ENCODE results near the gene AKT1. TPM values are rescaled to one million over a fixed set of nuclear protein-coding genes. Genes with fewer than 3 reads are reported as not detected.

The AKT1 gene
- total RNA-seq, 1 donor from 2014 or later = 170 TPM

DNA sequence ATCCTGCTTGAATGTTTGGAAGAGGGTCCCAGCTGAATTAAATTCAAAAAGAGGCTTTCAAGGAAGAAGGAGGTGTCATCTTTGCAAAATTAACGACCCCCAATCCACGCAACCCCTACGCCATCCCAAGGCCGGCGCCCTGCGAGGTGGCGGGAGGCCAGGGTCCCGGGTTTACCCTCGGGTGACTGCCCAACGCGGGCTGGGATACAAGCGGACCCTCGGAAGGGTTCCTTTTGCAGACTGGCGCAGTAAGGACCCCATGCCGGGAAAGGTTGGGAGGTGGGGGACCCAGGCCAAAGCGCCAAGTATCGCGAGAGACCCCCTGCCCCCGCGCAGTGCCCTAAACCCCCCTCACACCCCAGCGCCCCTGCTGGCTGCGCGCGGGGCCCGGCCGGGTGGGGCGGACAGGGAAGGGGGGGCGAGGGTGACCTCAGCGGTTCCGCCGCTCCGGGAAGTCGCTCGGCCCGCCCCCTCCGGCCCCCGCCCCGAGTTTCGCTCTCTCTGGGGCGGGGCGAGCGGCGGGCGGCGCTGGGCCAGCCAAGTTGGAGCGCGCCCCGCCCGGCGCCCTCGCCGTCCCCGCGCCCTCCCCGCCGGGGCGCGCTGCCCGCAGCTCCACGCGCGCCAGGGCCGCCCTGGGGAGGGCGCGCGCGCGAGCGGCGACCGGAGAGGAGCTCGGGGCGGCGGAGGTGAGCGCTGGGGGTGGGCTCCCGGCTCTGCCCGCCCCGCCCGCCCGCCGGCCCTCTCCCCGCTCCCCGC is 4.6 kb upstream of the AKT1 start:
- DNase-seq (ENCODE audit: low spot score) = peak; percentile 95

GRCh38 chr14:104799244-104800014 is 3.9 kb upstream of the AKT1 start:
- no peak for DNase-seq (ENCODE audit: low spot score)

DNA sequence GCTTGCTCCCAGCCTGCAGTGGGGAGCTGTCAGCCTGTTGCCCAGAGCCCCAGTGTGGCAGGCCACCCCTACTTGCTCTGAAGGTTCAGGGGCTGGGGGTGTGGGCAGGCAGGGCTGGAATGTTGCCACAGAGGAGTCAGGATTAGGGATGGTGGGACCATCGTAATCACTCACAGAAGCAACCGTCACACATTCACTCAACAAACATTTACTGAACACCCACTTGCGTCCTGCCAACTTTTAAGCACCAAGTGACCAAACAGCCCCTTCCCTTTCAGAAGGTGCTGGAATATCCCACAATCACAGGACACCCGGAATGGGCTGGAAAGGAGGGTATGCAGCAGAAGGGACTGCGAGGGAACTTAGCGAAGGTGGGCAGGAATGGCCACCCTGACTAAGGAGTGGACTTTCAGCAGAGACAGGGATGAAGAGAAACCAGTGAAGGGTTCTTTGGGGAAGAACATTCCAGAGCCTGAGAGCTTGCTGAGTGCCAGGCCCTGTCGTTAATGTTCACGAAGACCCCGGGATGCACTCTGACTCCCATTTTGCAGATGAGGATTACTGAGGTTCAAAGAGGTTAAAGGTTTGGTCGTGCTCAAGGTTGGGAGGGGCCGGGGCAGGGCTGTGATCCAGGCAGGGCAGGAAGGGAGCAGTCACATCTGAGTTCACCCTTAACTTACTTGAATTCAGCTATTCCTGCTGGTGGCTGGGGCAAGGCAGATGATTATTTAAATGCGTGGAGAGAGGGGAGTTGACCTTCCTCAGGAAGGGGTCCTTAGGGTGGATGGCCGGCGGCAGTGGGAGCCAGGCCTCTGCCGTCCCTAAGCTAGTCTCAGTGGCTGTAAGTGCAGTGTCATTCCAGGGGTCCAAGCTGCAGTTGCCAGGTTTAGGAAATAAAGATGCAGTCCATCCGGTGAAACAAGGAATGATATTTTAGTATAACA is 3.0 kb upstream of the AKT1 start:
- no peak for DNase-seq (ENCODE audit: low spot score)

DNA sequence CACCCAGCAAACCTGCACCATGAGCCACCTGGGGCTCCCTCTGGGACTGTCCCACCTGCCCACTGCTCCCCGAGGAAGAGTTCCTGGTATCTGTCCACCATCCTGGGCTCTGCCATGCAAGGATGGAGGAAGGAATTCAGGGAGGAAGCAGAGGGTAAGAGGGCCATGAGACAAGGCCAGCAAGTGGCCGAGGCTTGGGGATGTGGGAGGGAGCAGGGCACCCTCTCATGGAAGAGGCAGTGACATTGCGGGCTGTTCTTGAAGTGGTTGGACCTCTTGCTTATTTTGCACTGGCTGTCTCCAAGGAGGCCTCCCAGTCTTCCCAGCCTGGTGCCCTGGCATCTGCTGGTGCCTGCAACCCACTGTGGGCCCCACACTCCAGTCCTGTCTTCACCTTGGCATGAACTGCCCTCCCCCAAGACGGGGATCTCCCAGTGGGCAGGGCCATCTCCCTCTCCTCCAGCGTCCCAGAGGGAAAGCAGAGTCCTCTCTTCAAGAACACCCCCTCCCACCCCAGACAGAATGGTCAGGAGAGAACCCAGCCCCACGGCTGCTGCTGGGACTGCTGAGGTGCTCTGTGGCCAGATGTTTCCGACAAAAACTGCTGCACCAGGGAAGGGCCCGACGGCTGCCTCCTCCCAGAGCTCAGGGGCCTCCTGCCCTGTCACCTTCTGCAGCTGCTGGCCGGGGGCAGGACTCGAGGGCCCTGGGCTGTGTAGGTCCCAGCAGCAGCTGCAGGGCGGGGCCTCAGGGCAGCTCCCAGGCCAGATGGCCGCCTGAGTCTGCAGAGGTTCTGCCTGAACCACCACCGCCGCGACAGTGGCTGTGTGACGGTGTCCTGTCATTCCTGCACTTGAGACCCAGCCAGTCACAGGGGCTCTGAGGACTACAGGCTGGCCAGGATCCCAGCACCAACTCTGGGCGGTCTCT is 1.8 kb upstream of the AKT1 start:
- DNase-seq (ENCODE audit: low spot score) = no peak

DNA sequence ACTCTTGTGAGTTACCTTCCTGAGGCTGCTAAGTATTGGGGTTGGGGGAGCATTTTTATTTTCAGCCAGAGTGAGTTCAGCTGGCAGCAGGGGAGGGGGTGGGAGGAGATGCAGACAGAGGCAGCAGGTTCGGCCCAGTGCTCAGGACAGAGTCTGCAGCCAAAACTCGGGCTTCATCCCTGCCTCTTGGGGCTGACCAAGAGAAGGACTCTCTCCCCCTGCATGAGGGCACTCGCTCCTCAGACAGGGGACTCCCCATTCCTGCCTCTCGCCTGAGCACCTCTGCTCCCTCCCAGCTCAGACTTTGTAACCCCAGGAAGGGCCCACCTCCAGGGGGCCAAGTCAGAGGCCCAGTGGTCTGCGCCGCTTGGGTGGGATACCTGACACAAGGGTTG is 1.1 kb upstream of the AKT1 start:
- no peak for DNase-seq (ENCODE audit: low spot score)

DNA sequence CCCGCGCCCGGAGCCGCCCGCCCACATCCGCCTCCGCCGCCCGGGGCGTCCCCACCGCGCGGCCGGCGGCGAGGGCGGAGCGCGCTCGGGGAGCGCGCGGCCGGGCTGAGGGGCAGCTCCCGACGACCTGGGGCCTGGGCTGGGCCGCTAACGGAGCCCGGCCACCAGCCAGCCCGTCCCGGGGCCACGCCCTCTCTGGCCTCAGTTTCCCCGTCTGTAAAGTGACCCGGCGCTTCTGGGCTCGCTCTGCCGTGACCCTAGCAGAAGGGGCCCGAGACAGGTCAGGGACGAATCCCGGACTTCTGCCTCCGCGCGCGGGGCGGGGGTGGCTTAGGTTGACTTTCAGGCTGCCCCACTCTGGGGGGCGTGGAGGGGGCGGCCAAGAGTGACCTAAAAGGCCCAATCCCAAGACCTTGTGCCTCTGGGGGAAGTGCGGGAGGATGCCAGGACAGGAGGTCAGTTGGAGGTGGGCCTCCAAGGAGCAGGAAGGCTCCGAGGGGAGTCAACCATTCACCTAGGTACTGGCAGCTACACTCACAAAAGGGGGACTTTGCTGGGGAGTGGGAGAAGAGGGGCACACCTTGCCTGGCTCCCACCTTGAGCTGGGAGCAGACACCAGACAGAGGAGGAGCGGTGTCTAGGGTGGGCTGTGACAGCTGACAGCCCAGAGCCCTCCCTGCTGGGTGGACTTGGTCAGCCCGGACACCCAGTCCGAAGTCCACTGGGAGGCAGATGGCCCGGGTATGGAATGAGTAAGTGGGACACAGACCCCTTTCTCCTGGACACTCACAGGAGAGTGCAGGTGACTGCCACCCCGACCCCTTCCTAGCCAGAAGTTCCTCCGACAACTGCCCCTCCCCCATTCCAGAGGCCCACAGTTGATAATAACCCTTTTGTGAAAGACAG is 486 bp upstream of the AKT1 start:
- DNase-seq (ENCODE audit: low spot score) = no peak

GRCh38 chr14:104794631-104794992 is 936 bp downstream of the AKT1 start:
- no peak for DNase-seq (ENCODE audit: low spot score)

GRCh38 chr14:104794099-104794498 is 1.4 kb downstream of the AKT1 start:
- DNase-seq (ENCODE audit: low spot score) = no peak

DNA sequence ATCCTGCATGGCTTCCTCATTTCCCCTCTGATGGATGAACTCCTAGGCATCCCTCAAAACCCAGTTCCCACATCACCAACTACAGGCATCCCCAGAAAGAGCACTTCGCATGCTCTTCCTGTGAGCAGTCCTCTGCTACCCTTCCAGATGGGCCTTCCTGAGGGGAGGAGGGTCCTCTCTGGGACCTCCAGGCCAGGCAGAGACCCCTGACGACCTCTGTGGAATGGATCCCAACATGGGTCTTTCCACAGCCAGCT is 1.9 kb downstream of the AKT1 start:
- DNase-seq (ENCODE audit: low spot score) = no peak

- DNase-seq (ENCODE audit: low spot score) = no peak
Measured at GRCh38 chr14:104792945-104793702, 2.4 kb downstream of the AKT1 start.

DNA sequence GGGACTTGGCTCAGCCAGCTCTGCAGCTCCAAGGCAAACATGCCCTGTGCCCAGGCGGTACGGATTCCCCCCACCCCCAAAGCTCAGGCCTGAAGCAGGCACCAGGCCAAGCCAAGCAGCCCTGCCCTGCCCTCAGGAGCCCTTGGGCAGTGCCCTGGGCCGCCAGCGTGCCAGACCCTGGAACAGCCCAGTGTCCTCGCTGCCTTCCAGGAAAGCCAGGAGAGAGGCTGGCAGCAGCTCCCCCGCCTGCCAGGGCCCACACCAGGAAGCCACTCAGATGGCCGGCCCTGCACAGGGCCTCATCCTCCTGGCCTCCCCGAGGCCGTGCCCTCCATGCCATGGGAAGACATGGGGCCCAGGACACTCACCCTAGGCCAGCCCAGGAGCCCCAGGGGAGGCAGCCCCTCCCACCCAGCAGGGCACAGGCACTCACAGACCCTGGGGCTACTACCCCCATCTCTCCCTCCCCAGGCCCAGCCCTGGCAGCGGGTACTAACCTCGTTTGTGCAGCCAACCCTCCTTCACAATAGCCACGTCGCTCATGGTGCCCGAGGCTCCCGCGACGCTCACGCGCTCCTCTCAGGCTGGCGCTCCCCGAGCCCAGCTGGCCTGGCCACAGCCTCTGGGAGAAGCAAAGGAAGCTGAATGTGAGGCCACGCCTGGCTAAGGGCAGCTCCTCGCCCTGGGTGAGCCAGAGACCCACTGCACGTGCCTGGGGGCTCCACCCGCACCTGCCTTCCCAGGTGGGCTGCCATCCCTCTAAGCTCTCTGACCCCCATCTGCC is 3.3 kb downstream of the AKT1 start:
- DNase-seq (ENCODE audit: low spot score) = no peak

GRCh38 chr14:104791425-104791824 is 4.1 kb downstream of the AKT1 start:
- DNase-seq (ENCODE audit: low spot score) = no peak

GRCh38 chr14:104789752-104790743 is 5.5 kb downstream of the AKT1 start:
- DNase-seq (ENCODE audit: low spot score) = no peak

DNA sequence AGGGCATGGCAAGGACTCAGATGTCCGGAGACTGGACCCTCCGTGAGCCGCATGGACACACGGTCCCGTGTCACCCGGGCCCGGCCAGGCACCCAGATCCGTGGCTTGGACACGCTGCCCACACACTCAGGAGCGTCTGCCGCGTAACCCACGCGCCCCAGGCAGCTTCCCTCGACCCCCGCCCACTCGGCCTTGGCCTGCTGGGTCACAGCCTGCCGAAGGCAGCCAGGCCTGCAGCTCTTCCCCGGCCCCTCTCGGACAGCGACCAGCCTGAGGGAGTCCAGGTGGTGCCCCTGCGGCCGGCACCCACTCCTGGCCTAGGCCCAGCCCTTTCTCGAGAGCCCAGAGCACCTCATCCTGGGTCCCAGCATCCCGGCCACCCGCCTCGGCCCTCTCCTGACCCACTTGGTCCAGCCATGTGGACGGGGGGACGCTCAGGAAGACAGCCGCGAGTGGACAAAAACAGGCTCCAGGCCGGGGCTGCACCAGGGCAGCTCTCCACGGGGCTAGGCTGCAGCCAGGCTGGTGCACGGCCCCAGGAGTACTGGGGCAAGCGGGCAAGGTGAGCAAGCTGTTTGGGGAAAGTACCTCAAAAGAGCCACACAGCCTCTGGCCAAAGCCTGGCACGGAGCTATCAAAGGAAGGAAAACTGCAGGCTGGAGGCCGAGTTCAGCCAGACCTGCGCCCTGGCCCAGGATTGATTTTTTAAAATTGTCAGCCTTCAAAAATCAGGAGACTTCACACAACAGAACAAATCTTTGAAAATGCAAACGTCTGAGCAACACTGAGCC is 6.5 kb downstream of the AKT1 start:
- no peak for DNase-seq (ENCODE audit: low spot score)

DNA sequence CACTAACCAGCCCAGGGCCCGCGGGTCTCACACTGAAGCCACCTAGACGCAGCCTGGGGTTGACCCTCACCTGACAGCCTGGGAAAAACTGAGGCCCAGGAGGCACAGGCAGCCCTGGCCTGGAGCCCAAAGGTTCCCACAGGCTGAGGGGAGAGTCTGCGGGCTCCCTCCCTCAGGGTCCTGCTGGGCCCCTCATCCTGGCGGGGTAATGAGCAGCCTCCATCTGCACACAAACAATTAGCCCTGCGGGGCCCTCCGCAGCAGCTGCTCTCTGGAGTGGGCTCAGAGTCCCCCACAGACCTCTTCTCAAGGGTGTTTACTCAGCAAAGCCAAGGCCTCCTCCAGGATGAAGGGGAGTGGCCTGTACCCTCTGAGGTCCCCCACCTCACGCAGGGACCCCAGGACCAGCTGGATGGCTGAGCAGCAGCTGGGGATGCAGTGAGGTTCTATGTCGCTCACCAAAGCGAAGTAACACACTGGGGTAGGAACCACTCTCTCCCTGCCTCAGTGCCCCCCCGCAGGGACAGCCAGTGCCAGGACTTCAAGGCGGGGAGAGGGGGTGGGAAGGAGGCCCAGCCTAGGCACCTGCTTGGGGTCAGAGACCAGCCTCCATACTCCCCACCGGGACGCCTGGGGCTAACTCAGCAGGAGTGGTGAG is 7.3 kb downstream of the AKT1 start:
- DNase-seq (ENCODE audit: low spot score) = no peak

GRCh38 chr14:104787736-104788135 is 7.8 kb downstream of the AKT1 start:
- no peak for DNase-seq (ENCODE audit: low spot score)

All from mesenteric fat pad (tissue), 1 donor.